ENCODE data around the gene PICALM.
"Not testable (repeated sequence)": the region's sequence is repeated elsewhere in the genome, so short reads cannot be mapped to it uniquely, and the experiment has no call there.

PICALM gene

DNA sequence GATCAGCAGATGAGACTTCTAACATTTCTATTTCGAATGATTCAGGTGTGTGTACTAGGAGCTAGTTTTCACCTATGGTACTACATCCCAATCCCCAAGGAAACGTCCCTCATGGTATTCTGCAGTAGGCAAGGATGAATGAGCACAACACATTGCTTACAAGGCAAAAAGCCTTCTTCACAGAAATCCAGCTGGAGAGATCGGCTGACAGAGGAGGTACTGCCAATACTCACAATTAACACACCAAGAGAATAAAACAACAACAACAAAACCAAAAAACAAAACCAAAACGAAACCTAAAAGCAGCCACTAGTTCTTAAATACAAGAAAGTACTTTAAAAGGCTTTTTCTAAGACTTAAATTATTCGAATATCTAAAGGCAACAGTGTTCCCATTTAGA, 101.4 kb downstream of the PICALM start:
- DNase-seq, result no peak

GRCh38 chr11:85965202-85965601, 103.7 kb downstream of the PICALM start:
- no peak for DNase-seq

DNA sequence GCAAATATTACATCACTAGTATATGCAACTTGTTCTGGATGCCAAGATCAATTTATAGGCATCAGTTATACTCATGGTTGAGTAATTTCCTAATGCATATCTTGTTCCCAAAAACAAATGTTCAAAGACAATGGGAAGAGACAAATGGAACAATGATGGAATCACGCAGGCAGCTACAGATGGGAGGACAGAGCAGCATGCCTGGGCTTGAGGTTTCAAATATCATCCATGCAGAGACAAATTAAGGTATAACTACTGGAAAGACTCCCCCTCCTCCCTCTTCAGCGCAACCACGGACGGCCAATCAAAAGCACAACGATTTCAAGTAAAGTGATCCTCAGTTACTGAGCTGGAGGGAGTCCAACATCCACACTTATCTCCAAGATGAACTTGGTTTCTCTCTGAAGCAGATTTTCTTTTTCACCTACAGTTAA, 106.9 kb downstream of the PICALM start:
- no peak for DNase-seq

DNA sequence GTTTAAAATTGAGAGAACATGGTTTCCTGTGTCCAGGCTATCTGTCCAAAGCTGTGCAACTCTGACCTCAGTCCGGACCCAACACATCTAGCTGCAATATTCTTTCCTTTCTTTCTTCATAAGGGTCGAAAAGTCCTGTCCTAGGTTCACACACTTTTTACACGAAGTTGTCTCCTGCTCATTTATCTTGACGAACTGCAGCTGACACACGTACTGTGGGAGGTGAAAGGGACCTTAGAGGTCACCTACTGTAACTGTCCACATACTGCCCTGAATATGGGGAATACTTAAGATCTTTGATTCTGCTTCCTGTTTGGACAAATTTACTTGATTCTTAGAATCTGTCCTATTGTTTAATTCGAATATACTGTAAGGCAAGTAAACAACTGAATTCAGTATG, 107.8 kb downstream of the PICALM start:
- DNase-seq, result no peak

DNA sequence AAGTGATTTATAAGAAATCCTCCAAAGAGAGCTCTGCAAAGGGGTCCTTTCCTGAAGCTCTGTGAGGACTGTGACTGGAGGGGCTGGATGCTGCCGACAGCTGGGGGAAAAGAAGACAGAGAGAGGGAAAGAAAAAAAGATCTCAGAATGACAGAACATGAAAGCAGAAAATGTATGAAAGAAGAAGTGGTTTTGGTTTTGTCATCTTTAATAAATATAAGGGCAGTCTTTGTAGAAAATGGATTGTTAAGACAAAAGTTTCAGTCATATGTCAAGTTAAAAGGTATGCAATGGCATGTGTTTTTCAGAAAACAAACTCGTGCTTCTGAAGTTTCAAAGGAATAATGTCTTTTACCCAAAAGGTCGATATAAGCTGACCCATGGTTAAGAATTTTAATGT, 108.2 kb downstream of the PICALM start:
- DNase-seq, result no peak

DNA sequence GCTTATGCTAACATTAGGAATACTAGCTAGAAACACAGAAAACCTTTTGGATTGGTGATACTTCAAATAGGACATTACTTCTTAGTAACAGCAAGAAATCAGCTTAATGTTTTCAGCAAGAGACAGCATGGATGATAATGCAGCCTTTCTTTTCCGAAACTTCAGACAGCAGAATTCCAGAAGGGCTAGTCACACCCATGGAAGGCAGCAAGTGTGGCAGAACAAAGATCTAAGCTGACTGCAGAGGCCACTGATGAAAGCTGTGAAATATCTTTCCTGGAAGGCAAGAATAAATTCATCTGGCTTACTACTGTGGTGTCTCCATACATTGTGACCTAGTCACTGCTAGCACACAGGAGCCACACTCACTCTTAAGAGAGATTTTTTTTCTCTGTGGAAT, 113.4 kb downstream of the PICALM start:
- no peak for DNase-seq

- DNase-seq, result peak; percentile 62 to 83
Measured at GRCh38 chr11:85953491-85954143, 115.3 kb downstream of the PICALM start.

DNA sequence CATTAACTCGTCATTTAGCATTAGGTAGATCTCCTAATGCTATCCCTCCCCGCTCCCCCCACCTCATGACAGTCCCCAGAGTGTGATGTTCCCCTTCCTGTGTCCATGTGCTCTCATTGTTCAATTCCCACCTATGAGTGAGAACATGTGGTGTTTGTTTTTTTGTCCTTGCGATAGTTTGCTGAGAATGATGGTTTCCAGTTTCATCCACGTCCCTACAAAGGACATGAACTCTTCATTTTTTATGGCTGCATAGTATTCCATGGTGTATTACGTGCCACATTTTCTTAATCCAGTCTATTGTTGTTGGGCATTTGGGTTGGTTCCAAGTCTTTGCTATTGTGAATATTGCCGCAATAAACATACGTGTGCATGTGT, 116.8 kb downstream of the PICALM start:
- DNase-seq, result not testable (repeated sequence)

GRCh38 chr11:85951428-85952107, 117.3 kb downstream of the PICALM start:
- DNase-seq, result no peak

GRCh38 chr11:85951049-85951405, 117.9 kb downstream of the PICALM start:
- DNase-seq, result no peak

- no peak for DNase-seq
Measured at GRCh38 chr11:85950317-85951048, 118.4 kb downstream of the PICALM start.

- no peak for DNase-seq
Measured at GRCh38 chr11:85949798-85950197, 119.1 kb downstream of the PICALM start.

DNA sequence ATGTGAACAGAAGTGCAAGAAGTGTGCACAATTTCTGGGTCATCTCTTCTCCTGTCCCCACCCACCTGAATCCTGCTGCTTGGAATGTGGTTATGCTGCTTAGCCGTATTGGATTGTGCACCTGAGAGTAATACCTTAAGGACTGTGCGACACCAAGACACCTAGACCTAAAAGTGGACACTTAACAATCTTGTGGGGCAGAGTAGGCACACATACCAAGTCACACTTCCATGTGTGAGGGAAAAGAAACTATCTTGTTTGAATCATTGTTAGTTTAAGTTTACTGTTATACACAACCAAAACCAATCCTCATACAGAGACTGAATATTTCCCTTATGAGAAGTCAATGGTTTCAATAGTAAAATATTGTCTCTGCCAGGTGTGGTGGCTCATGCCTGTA, 120.0 kb downstream of the PICALM start:
- no peak for DNase-seq

- peak; percentile 92 to 96 for DNase-seq
Measured at GRCh38 chr11:85947431-85948272, 121.2 kb downstream of the PICALM start.

DNA sequence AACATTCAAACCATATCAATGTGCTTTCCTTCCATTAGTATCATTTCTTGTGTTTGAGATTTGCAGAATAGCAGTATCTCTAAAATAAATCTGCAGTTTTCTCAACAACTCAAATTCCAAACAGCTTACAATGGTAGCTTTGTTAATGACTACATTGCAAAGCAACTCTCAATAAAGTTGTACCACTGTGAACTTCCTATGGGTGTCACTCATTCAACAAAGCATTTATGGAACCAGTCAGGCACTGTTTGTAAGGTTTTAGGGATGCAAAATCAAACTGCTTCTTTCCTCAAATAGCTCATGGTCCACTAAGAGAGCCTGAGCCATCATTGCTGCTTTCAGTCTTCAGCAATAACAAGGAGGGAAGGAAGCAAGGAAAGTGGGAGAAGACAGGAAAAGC, 122.7 kb downstream of the PICALM start:
- no peak for DNase-seq

DNA sequence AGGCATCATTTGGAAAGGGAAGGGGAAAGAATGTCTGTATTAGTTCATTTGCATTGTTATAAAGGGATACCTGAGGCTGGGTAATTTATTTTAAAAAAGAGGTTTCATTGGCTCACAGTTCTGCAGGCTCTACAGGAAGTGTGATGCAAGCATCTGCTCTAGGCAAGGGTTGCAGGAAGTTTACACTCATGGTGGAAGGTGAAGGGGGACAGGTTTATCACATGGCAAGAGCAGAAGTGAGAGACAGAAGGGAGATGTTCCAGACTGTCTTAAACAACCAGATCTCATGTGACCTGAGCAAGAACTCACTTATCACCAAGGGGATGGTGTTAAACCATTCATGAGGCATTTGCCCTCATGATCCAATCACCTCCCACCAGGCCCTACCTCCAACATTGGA, 123.1 kb downstream of the PICALM start:
- peak in 1 of 2 donors; percentile 22 for DNase-seq

DNA sequence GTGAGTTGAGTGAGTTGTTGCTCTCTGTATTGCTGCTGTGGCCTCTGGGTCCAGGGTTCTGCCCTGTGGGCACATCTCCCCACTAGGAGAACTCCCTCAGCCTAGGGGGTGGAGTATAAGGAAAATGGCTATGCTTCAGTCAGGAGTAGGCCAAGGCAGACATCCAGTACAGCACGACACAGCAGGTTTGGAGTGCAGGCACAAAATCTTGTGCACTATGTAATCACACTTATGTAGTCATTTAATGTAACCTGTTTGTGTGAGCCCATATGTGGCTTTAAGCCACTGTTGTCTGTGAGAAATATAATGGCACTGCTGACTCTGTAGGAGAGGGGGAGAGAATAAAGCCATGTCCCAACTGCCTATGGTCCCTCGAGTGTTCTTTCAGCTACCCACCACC, 123.6 kb downstream of the PICALM start:
- no peak for DNase-seq

DNA sequence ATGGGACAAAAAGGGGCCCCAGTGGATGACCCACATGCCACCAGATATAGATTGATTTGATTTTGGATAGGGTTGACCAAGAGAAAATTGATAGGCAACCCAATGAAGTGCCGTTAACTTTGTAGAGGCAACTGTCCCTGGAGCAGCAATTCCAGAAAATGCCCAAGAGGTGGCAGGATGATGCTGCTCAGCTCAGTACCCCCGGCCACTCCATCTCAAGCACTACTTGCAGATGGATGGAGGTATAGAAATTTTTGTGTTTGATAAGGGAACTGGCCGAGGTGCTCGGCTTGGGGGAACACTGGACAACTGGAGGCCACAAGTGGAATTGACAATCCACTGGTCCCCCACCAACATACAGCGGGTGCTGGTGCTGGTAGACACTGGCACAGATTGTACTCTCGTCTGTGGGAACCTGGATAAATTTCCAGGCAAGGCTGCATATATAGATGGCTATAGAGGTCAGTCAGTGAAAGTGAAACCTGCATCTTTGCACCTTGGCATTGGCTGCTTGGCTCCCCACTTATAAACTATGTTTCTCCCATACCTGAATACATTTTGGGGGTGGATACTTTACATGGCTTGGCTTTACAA, 127.4 kb downstream of the PICALM start:
- DNase-seq, result peak; percentile 36 to 48

DNA sequence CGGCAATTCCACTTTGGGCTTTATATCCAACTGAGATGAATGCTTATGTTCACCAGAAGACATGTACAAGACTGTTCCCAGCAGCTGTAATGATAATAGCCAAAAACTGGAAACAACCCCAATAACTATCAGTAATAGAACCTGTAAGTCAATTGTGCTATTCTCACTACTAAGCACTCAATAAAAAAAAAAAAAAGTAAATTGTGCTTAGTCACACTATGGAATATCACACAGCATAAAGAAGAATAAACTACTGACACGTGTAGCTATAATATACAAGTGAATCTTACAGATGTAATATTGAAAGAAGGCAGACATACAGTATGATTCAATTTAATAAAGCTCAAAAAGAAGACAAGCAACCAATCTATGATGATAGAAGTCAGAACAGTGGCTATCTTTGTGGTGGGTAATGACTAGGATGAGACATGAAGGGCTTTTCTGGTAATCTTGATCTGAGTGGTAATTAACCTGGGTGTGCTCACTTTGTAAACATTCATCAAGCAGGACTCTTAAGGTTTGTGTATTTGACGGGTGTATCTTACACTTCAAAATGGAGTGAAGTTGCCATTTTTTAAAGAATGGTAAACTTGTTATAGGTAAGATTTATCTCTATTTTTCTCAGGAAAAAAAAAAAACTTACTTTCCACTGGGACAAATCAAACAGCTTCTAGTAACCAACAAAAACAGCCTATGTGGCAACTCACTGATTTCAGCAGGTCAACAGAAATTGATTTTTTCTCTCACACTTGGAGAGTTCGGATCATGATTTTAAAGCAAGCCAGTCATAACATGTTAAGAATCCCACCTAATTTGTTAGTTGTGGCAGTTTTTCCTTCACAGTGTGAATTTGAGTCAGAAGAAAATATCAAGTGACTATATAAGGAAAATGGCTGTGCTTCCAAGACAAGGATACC, 129.5 kb downstream of the PICALM start:
- no peak for DNase-seq

GRCh38 chr11:85937835-85938234, 131.0 kb downstream of the PICALM start:
- DNase-seq, result peak in 1 of 2 donors; percentile 65

DNA sequence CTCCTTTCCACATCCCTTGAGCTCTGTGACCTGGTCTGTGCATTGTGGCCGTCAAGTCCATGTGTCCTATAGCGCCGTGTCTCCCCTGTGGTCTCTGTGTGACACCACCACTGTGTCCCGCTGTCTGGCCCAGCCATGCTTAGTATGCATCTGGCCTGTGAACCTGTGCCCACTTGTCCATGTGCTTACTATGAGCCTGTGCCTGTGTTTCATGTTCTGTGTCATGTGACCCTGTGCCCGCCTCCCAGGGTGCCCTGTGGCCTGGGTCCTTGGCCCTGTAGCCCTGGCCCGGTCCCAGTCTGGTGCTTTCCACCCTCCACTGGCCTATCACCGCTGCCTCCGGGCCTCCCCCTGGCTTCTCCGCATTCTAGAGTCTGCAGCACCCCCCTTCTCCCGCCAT, 133.1 kb downstream of the PICALM start:
- DNase-seq, result no peak

Measured in inflammatory macrophage treated with lipopolysaccharide for 1 hour (primary cell).